ENCODE measurements around the gene FREY1. TPM values are rescaled to one million over a fixed set of nuclear protein-coding genes. Genes with fewer than 3 reads are reported as not detected.
"Not testable (repeated sequence)": the region's sequence is repeated elsewhere in the genome, so short reads cannot be mapped to it uniquely, and the experiment has no call there.

FREY1 gene
- total RNA-seq, 2 experiments from 2014 or later: 5.7 to 6.0 TPM

- peak overlapping the region; percentile 42 for H3K4me3 Mint-ChIP-seq
- CTCF ChIA-PET: no interaction called here
- POLR2A ChIA-PET: no interaction called here
Measured at GRCh38 chr11:45901626-45902025, 5.4 kb downstream of the FREY1 start.

GRCh38 chr11:45900916-45901617, 6.0 kb downstream of the FREY1 start:
- TF ChIP-seq CTCF (IDR thresholded peaks at IDR 0.05): no peak

More at GRCh38 chr11:45901626-45902025, 5.4 kb downstream of the FREY1 start:
- Histone ChIP-seq H3K4me1 (ENCODE audit: insufficient read depth, low read length) (peaks cover 30% of the 10 kb centered on the region), H3K27me3 (ENCODE audit: control insufficient read depth in 1 of 2, insufficient read depth in 2 of 2, low read length in 2 of 2) (peaks cover 31 to 37% of the 10 kb centered on the region in 2 experiments), H3K27ac (ENCODE audit: low read depth in 1 of 2, low read length in 2 of 2) (no peak overlapping the region), H3K36me3 (ENCODE audit: insufficient read depth, low read length) (no peaks in the 10 kb centered on the region), H3K4me3 (ENCODE audit: low read length) (no peak overlapping the region), H3K9me3 (ENCODE audit: control insufficient read depth in 1 of 2, insufficient read depth in 1 of 2, low read length in 2 of 2) (peaks cover 0 to 7% of the 10 kb centered on the region in 2 experiments)
- Mint-ChIP-seq H3K4me1 (ENCODE audit: low read depth) (peaks cover 18% of the 10 kb centered on the region), H3K27ac (no peak overlapping the region), H3K36me3 (ENCODE audit: low read depth) (no peaks in the 10 kb centered on the region), H3K9me3 (no peaks in the 10 kb centered on the region), H3K27me3 (peaks cover 39% of the 10 kb centered on the region)
- intact Hi-C loops (cut with DNase I, micrococcal nuclease): loop anchor here in 1 of 2 experiments (2.0 kb wide), 1 partner anchor 15 kb away; the partner anchor contains the start of gene PEX16
- no peak for TF ChIP-seq CTCF (IDR thresholded peaks at IDR 0.05)
- DNase-seq (no peak), ATAC-seq (ENCODE audit: poor library complexity) (no peak)

GRCh38 chr11:45900175-45900800, 6.8 kb downstream of the FREY1 start:
- peaks cover 13% of the 10 kb centered on the region for H3K4me1 Mint-ChIP-seq (ENCODE audit: low read depth)
- intact Hi-C loops (cut with DNase I, micrococcal nuclease): loop anchor here in 1 of 2 experiments (2.0 kb wide), 1 partner anchor 17 kb away; the partner anchor contains the start of gene PEX16
- peak overlapping the region; percentile 68 for H3K4me3 Mint-ChIP-seq
- H3K27ac Mint-ChIP-seq; H3K9me3 Mint-ChIP-seq; CTCF ChIA-PET; H3K36me3 ChIP-seq (ENCODE audit: insufficient read depth, low read length); DNase-seq; POLR2A ChIA-PET; H3K4me3 ChIP-seq (ENCODE audit: low read length); H3K36me3 Mint-ChIP-seq (ENCODE audit: low read depth); H3K27ac ChIP-seq (ENCODE audit: low read depth in 1 of 2, low read length in 2 of 2): not testable (repeated sequence)
- ATAC-seq (ENCODE audit: poor library complexity): peak; percentile 8
- Histone ChIP-seq H3K9me3 (ENCODE audit: control insufficient read depth in 1 of 2, insufficient read depth in 1 of 2, low read length in 2 of 2) (peaks cover 0 to 12% of the 10 kb centered on the region in 2 experiments), H3K27me3 (ENCODE audit: control insufficient read depth in 1 of 2, insufficient read depth in 2 of 2, low read length in 2 of 2) (peaks cover 35 to 48% of the 10 kb centered on the region in 2 experiments), H3K4me1 (ENCODE audit: insufficient read depth, low read length) (peaks cover 19% of the 10 kb centered on the region)
- peaks cover 47% of the 10 kb centered on the region for H3K27me3 Mint-ChIP-seq

More at GRCh38 chr11:45900916-45901617, 6.0 kb downstream of the FREY1 start:
- Histone ChIP-seq H3K4me3 (ENCODE audit: low read length) (no peak overlapping the region), H3K36me3 (ENCODE audit: insufficient read depth, low read length) (no peaks in the 10 kb centered on the region), H3K27me3 (ENCODE audit: control insufficient read depth in 1 of 2, insufficient read depth in 2 of 2, low read length in 2 of 2) (peaks cover 31 to 43% of the 10 kb centered on the region in 2 experiments), H3K27ac (ENCODE audit: low read depth in 1 of 2, low read length in 2 of 2) (no peak overlapping the region), H3K4me1 (ENCODE audit: insufficient read depth, low read length) (peaks cover 24% of the 10 kb centered on the region), H3K9me3 (ENCODE audit: control insufficient read depth in 1 of 2, insufficient read depth in 1 of 2, low read length in 2 of 2) (peaks cover 0 to 12% of the 10 kb centered on the region in 2 experiments)
- no peaks in the 10 kb centered on the region for H3K9me3 Mint-ChIP-seq
- ATAC-seq (ENCODE audit: poor library complexity) (no peak), DNase-seq (no peak)
- intact Hi-C loops (cut with DNase I, micrococcal nuclease): loop anchor here in 1 of 2 experiments (2.0 kb wide), 1 partner anchor 16 kb away; the partner anchor contains the start of gene PEX16
- H3K27ac Mint-ChIP-seq: no peak overlapping the region
- ChIA-PET POLR2A (no interaction called here), CTCF (no interaction called here)
- H3K36me3 Mint-ChIP-seq (ENCODE audit: low read depth): no peaks in the 10 kb centered on the region
- peak overlapping the region; percentile 68 for H3K4me3 Mint-ChIP-seq
- peaks cover 41% of the 10 kb centered on the region for H3K27me3 Mint-ChIP-seq
- H3K4me1 Mint-ChIP-seq (ENCODE audit: low read depth): peaks cover 13% of the 10 kb centered on the region

All from CD4-positive, alpha-beta T cell (primary cell).